Heart left ventricle (tissue), 16 donors: ENCODE data around the gene CCL4. TPM values are rescaled to one million over a fixed set of nuclear protein-coding genes. Genes with fewer than 3 reads are reported as not detected.

Experiments
- ATAC-seq, 4 donors: fragments of 200-7000 bp; cut with Tn5 transposase; one replicate each; pipeline ENCODE4 v1.9.1; 2020 to 2022; ENCODE audit warnings: moderate library complexity in 4 of 4, mild to moderate bottlenecking in 3 of 4, moderate number of reproducible peaks in 1 of 4
- DNase-seq, 5 donors: peaks; one replicate each; pipeline ENCODE4 v3.0.0-alpha.2; 2020
- H3K27ac ChIP-seq, 12 donors: fragments of 200-600 bp; sonication (generic) in 4 of 12; one replicate each; pipeline versions ENCODE4 v1.5.0 to v1.8.0; 2016 to 2022; ENCODE audit warnings: mild to moderate bottlenecking in 2 of 12
- H3K27me3 ChIP-seq, 9 donors: fragments of 200-600 bp; sonication (generic) in 2 of 9; one replicate each; pipeline versions ENCODE4 v1.5.1 to v1.8.0; 2016 to 2022; ENCODE audit warnings: mild to moderate bottlenecking in 3 of 9
- H3K36me3 ChIP-seq, 9 donors: fragments of 200-600 bp; sonication (generic) in 2 of 9; one replicate each; pipeline versions ENCODE4 v1.5.0 to v1.8.0; 2018 to 2022; ENCODE audit warnings: mild to moderate bottlenecking in 2 of 9
- H3K4me1 ChIP-seq, 12 donors: fragments of 200-600 bp; sonication (generic) in 4 of 12; one replicate each; pipeline versions ENCODE4 v1.5.0 to v1.8.0; 2016 to 2022; ENCODE audit warnings: mild to moderate bottlenecking in 3 of 12
- H3K4me3 ChIP-seq, 12 donors: fragments of 200-600 bp; sonication (generic) in 4 of 12; one replicate each; pipeline versions ENCODE4 v1.5.0 to v1.8.0; 2017 to 2022; ENCODE audit warnings: mild to moderate bottlenecking in 9 of 12, moderate library complexity in 4 of 12
- H3K9me3 ChIP-seq, 12 donors: fragments of 200-600 bp; sonication (generic) in 4 of 12; one replicate each; pipeline versions ENCODE4 v1.5.0 to v1.8.0; 2016 to 2022; ENCODE audit warnings: mild to moderate bottlenecking in 1 of 12
- CTCF ChIP-seq, 12 donors: fragments of 200-600 bp; sonication (generic) in 4 of 12; IDR thresholded peaks; one replicate each; pipeline versions ENCODE4 v1.5.0 to v1.8.0; 2018 to 2022; ENCODE audit warnings: antibody characterized with exemption in 12 of 12, mild to moderate bottlenecking in 5 of 12
- POLR2A ChIP-seq, 2 donors: fragments of 450-650 bp; IDR thresholded peaks; one replicate each; pipeline ENCODE4 v1.6.1; 2017; ENCODE audit warnings: antibody characterized with exemption in 2 of 2, mild to moderate bottlenecking in 2 of 2, moderate library complexity in 2 of 2
- WGBS, 4 donors: extraction: QIAGEN DNeasy Blood & Tissue Kit in 2 of 4; methylation state at CpG; one replicate each; pipeline versions ENCODE4 v1.1.5 to v1.1.7; 2013 to 2018; 5-methylcytosine and 5-hydroxymethylcytosine counted together
- intact Hi-C, 10 donors: fragments of 100-400 bp; cut with DNase I; formaldehyde crosslinking; loops; one replicate each; pipeline versions ENCODE4 v1.11.1 to v1.14.2; 2022
- polyA plus RNA-seq, 2 donors: library from polyadenylated mRNA; stranded (reverse); fragments of 200-250 nt; gene quantifications; one replicate each; pipeline ENCODE4 v1.2.3, GENCODE V29; 2013
- total RNA-seq, 9 donors: library from RNA; depleted of rRNA in 2 of 9; stranded (reverse); fragments of >200 nt in 2 of 9; fragmentation: NEBNext Ultra II Directional in 3 of 9; extraction: Animal tissue kit (Norgen Biotek cat#: 25700) in 3 of 9; gene quantifications; one replicate each; pipeline versions ENCODE4 v1.1.0 to v1.2.4, GENCODE V29; 2016 to 2023
- donor health status: ischemic (EF 13 %, LVEDD 7.1; RV severe dilation, severe dysfunction).
- donor health status: healthy with polysubstance abuse.
- donor health status: DM: no; HTN: yes; CAD: no.
- donor health status: DM: no; HTN: no; CAD: no.
- donor health status: ischemic (EF 25% LVEDD 6.9; RV normal size, moderate dysfunction).
- donor health status: ischemic (EF 25% LVEDD 5.7; RV mildly dilated, moderate dysfunction).
- donor health status: healthy.
- donor health status: DM: yes; HTN: yes; CAD: no.
- donor health status: ischemic (EF 35%, LVEDD 5.7; RV mildly dilated, moderate dysfunction).
- donor health status: nonischemic (EF 11% LVEDD 7.7; RV severe dilation, severe dysfunction).
- donor health status: DM: yes; HTN: yes; CAD: no.
- donor health status: PGD.
- donor health status: ischemic (EF 29% LVEDD 5.4; RV normal size, mild dysfunction).
- donor health status: nonischemic (EF 23%, LVEDD 6.1; RV moderate dilation, normal function).

Gene CCL4
- total and polyA plus RNA-seq, 11 donors, result 0.29 to 23.9 (median 1.1) TPM; not detected in 3

- intact Hi-C loops, result no loop called here
- Histone ChIP-seq H3K27ac (peak overlapping the region in 1 of 12 donors; percentile 1), H3K27me3 (peaks cover 0 to 3% (median 0%) of the 10 kb centered on the region in 9 donors), H3K9me3 (no peaks in the 10 kb centered on the region), H3K36me3 (no peaks in the 10 kb centered on the region), H3K4me1 (no peaks in the 10 kb centered on the region), H3K4me3 (no peak overlapping the region)
- DNase-seq, result no peak
- no peak for ATAC-seq
- TF ChIP-seq POLR2A (IDR thresholded peaks at IDR 0.05) (no peak), CTCF (IDR thresholded peaks at IDR 0.05) (no peak)
These were observed 34.5 kb upstream of the CCL4 start for GRCh38 chr17:36069136-36069535.

GRCh38 chr17:36070427-36070826, 33.2 kb upstream of the CCL4 start:
- 62 to 78% (median 69%) methylated on average over 3 of the region's 3 CpGs for WGBS, 4 donors
- DNase-seq (no peak), ATAC-seq (no peak)
- Histone ChIP-seq H3K27me3 (peaks cover 0 to 3% (median 0%) of the 10 kb centered on the region in 9 donors), H3K9me3 (no peaks in the 10 kb centered on the region), H3K36me3 (no peaks in the 10 kb centered on the region), H3K4me1 (no peaks in the 10 kb centered on the region), H3K4me3 (no peak overlapping the region), H3K27ac (peak overlapping the region in 1 of 12 donors; percentile 2)
- intact Hi-C loops, result loop anchor here in 5 of 10 donors (5.0 to 10.0 kb wide), 4 partner anchors 48 to 103 kb away; no protein-coding TSS in a partner anchor
- TF ChIP-seq CTCF (IDR thresholded peaks at IDR 0.05) (no peak), POLR2A (IDR thresholded peaks at IDR 0.05) (no peak)

- 64 to 71% (median 70%) methylated on average over 2 of the region's 2 CpGs for WGBS, 4 donors
- Histone ChIP-seq H3K27me3 (peaks cover 0 to 3% (median 0%) of the 10 kb centered on the region in 9 donors), H3K4me1 (no peaks in the 10 kb centered on the region), H3K9me3 (no peaks in the 10 kb centered on the region), H3K36me3 (no peaks in the 10 kb centered on the region), H3K27ac (peak overlapping the region in 1 of 12 donors; percentile 9), H3K4me3 (no peak overlapping the region)
- no peak for ATAC-seq
- TF ChIP-seq POLR2A (IDR thresholded peaks at IDR 0.05) (no peak), CTCF (IDR thresholded peaks at IDR 0.05) (no peak)
- intact Hi-C loops, result loop anchor here in 9 of 10 donors (1.0 to 10.0 kb wide), 8 partner anchors 49 to 104 kb away; no protein-coding TSS in a partner anchor
- DNase-seq, result no peak
These were observed 31.9 kb upstream of the CCL4 start for GRCh38 chr17:36071751-36072150.

GRCh38 chr17:36072431-36073121, 31.1 kb upstream of the CCL4 start:
- 35 to 41% (median 36%) methylated on average over 12 of the region's 12 CpGs for WGBS, 4 donors

More at GRCh38 chr17:36072431-36073121, 31.1 kb upstream of the CCL4 start:
- Histone ChIP-seq H3K36me3 (no peaks in the 10 kb centered on the region), H3K27me3 (peaks cover 0 to 3% (median 0%) of the 10 kb centered on the region in 9 donors), H3K27ac (peak overlapping the region in 1 of 12 donors; percentile 9), H3K9me3 (peaks cover 0 to 7% (median 3%) of the 10 kb centered on the region in 12 donors), H3K4me3 (no peak overlapping the region), H3K4me1 (no peaks in the 10 kb centered on the region)
- TF ChIP-seq POLR2A (IDR thresholded peaks at IDR 0.05) (no peak), CTCF (IDR thresholded peaks at IDR 0.05) (peak; percentile 41 to 80 (median 60))
- ATAC-seq (peak in 3 of 4 donors; percentile 34 to 45 (median 41)), DNase-seq (peak in 3 of 5 donors; percentile 44 to 69 (median 46))
- intact Hi-C loops, result loop anchor here in 8 of 10 donors (1.0 to 10.0 kb wide), 7 partner anchors 50 to 105 kb away; no protein-coding TSS in a partner anchor
